SK-N-SH treated with all-trans-retinoic acid at 6 μM for 48 hours (cell line): ENCODE results near the gene RALGPS1.

Source experiments
- ARNTL ChIP-seq: fragments of 450-650 bp; formaldehyde crosslinking; IDR thresholded peaks from 2 replicates; pipeline ENCODE4 v1.5.0; 2020; ENCODE audit warnings: low read depth, mild to moderate bottlenecking, moderate library complexity, borderline replicate concordance
- CREB5 ChIP-seq: fragments of 250-450 bp; sonication (Bioruptor Pico); IDR thresholded peaks from 2 replicates; pipeline ENCODE4 v1.5.1; 2020; ENCODE audit warnings: low read depth, mild to moderate bottlenecking, moderate library complexity
- CSDC2 ChIP-seq: fragments of 250-450 bp; sonication (Bioruptor Pico); IDR thresholded peaks from 2 replicates; pipeline ENCODE4 v1.5.0; 2020; ENCODE audit warnings: mild to moderate bottlenecking, moderate library complexity
- CSRNP3 ChIP-seq: fragments of 250-450 bp; sonication (Bioruptor Pico); IDR thresholded peaks from 2 replicates; pipeline ENCODE4 v1.5.1; 2021; ENCODE audit warnings: mild to moderate bottlenecking, moderate library complexity
- GLIS3 ChIP-seq: fragments of 250-450 bp; sonication (Bioruptor Pico); IDR thresholded peaks from 2 replicates; pipeline ENCODE4 v1.5.0; 2020; ENCODE audit warnings: mild to moderate bottlenecking, moderate library complexity
- PATZ1 ChIP-seq: fragments of 250-450 bp; sonication (Bioruptor Pico); IDR thresholded peaks from 2 replicates; pipeline ENCODE4 v1.8.0; 2020; ENCODE audit warnings: mild to moderate bottlenecking, moderate library complexity, borderline replicate concordance
- PPARA ChIP-seq: fragments of 250-450 bp; sonication (Bioruptor Pico); IDR thresholded peaks from 2 replicates; pipeline ENCODE4 v1.5.0; 2020; ENCODE audit warnings: mild to moderate bottlenecking, borderline replicate concordance
- RARB ChIP-seq: fragments of 250-450 bp; sonication (Bioruptor Pico); IDR thresholded peaks from 2 replicates; pipeline ENCODE4 v1.8.0; 2021; ENCODE audit warnings: mild to moderate bottlenecking, moderate library complexity
- TCF4 ChIP-seq: fragments of 250-450 bp; sonication (Bioruptor Pico); IDR thresholded peaks from 2 replicates; pipeline ENCODE4 v1.8.0; 2021; ENCODE audit warnings: mild to moderate bottlenecking, moderate library complexity, borderline replicate concordance
- ZC3H10 ChIP-seq: fragments of 250-450 bp; sonication (Bioruptor Pico); IDR thresholded peaks from 2 replicates; pipeline ENCODE4 v1.5.1; 2021; ENCODE audit warnings: mild to moderate bottlenecking, moderate library complexity
- ZFP3 ChIP-seq: fragments of 250-450 bp; sonication (Bioruptor Pico); IDR thresholded peaks from 2 replicates; pipeline ENCODE4 v1.5.0; 2020; ENCODE audit warnings: mild to moderate bottlenecking, moderate library complexity
- ZFP30 ChIP-seq: fragments of 450-650 bp; formaldehyde crosslinking; IDR thresholded peaks from 2 replicates; pipeline ENCODE4 v1.5.0; 2022; ENCODE audit warnings: mild to moderate bottlenecking, moderate library complexity
- ZNF8 ChIP-seq: fragments of 450-650 bp; formaldehyde crosslinking; IDR thresholded peaks from 2 replicates; pipeline ENCODE4 v1.5.0; 2020; ENCODE audit warnings: mild to moderate bottlenecking, moderate library complexity

- TF ChIP-seq PATZ1 (CRISPR knock-in tag) (no peak), RARB (CRISPR knock-in tag) (no peak), ZFP3 (CRISPR knock-in tag) (no peak), ZNF8 (no peak), CSRNP3 (CRISPR knock-in tag) (no peak), PPARA (no peak), TCF4 (CRISPR knock-in tag) (no peak), CREB5 (CRISPR knock-in tag) (no peak), ZFP30 (CRISPR knock-in tag) (no peak), ARNTL (CRISPR knock-in tag) (no peak), GLIS3 (CRISPR knock-in tag) (no peak), CSDC2 (CRISPR knock-in tag) (no peak), ZC3H10 (no peak)
These were observed 295.5 kb downstream of the RALGPS1 start for GRCh38 chr9:127209948-127210640.
